Measurements from ENCODE around the gene MYO18A. TPM values are rescaled to one million over a fixed set of nuclear protein-coding genes. Genes with fewer than 3 reads are reported as not detected.
A peak's percentile ranks its signal among the peaks of the same experiment; 100 is the strongest.
"Not testable (repeated sequence)": the region's sequence is repeated elsewhere in the genome, so short reads cannot be mapped to it uniquely, and the experiment has no call there.

MYO18A gene
- total and polyA plus RNA-seq, 5 donors = 206 to 312 (median 251) TPM

DNA sequence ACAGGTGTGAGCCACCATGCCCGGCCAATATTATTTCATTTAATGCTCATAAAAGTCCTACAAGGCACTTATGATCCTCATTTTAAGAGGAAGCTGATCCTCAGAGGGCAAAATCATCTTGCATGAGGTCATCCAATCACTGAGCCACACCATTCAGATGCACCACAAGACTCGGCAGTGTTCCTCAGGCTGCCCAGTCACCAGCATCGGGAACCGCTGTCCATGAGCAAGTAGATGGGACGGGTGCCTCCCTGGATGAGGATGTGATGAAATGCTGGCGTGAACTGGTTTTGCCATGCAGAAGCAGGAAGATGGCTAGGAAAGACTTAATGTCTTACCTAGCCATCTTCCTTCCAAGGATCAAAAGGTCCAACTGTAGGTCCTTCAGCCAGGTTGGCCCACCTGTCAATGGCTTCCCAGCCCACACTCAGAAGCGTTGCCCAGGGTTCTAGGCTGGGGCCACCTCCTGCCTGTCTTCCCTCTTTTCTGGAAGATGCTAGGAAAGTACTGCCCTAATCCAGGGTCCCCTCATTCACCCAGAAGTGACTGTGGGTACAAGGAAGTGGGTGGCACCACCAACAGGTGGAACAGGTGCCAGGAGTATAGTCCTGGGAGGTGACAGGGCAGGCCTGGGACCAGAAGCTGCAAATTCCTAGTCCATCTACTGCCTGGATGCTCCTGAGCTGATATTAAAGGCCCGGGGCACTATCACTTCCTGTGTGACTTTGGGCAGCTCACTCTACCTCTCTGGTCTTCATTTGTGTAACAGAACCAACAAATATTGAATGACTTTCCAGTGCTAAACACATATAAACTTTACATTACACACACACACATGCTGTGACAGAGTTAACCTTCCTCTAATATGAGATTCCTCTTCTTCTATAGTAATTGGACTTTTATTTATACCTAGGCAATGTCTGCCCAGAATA lies 34.3 kb upstream of the MYO18A start:
- DNase-seq (peak in 1 of 3 donors; percentile 58), ATAC-seq (peak in 1 of 2 donors; percentile 39)
- H3K27me3 ChIP-seq (ENCODE audit: control insufficient read depth, insufficient read depth) = no peaks in the 10 kb centered on the region
- no peaks in the 10 kb centered on the region for H3K9me3 ChIP-seq (ENCODE audit: control insufficient read depth, low read length)
- H3K4me3 ChIP-seq (ENCODE audit: low read length) = no peak overlapping the region
- WGBS = 86% methylated on average over 8 of the region's 8 CpGs
- peaks cover 4% of the 10 kb centered on the region for H3K4me1 ChIP-seq (ENCODE audit: control insufficient read depth, insufficient read depth, low read length)
- intact Hi-C loops (cut with DNase I) = loop anchor here (5.0 kb wide), 2 partner anchors 62 to 67 kb away; no protein-coding TSS in a partner anchor
- H3K27ac ChIP-seq (ENCODE audit: low read length) = no peak overlapping the region

DNA sequence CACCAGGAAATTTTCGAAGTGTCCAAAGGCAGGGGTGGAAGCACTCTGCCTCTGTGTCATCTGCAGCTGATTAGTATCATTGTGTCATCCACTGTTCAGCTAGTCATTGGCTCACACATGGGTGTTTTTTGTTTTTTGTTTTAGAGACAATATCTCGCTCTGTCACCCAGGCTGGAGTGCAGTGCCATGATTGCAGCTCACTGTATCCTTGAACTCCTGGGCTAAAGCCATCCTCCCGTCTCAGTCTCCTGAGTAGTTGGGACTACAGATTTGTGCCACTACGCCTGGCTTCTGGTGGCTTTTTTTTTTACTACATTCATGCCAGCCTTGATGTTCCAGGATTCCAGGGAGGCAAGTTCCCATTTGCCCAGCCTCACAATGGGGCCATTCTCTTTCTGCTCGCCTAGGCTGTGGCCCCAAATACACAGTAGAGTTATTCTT lies 32.5 kb upstream of the MYO18A start:
- intact Hi-C loops (cut with DNase I) = loop anchor here in 2 of 4 donors (5.0 kb wide), 2 partner anchors 60 to 65 kb away; no protein-coding TSS in a partner anchor
- H3K27ac ChIP-seq (ENCODE audit: low read length) = no peak overlapping the region

DNA sequence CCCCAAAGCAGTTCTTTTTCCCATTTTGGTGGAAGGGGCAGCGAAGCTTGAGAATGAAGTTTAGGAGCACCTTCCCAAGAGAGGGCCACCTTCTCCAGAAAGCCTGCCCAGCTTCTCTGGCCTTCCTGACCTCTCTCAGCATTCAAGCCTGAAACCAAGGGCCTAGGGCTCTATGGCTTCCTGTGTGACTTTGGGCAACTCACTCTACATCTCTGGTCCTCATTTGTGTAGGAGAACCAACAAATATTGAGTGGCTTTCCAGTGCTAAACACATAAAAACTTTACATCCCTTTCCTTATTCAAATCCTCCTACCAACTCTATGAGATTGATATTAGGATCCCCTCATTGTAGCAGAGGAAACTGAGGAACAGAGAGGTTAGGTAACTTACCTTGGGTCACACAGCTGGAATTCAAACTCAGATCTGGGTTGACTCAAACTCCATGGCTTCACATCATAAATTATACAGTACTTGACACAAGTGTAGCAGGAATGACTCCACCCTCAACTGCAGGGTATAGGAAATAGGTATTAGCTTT lies 32.0 kb upstream of the MYO18A start:
- no peak for DNase-seq
- intact Hi-C loops (cut with DNase I) = loop anchor here in 2 of 4 donors (5.0 kb wide), 2 partner anchors 60 to 65 kb away; no protein-coding TSS in a partner anchor
- Histone ChIP-seq H3K4me3 (ENCODE audit: low read length) (no peak overlapping the region), H3K27ac (ENCODE audit: low read length) (no peak overlapping the region), H3K9me3 (ENCODE audit: control insufficient read depth, low read length) (no peaks in the 10 kb centered on the region), H3K27me3 (ENCODE audit: control insufficient read depth, insufficient read depth) (no peaks in the 10 kb centered on the region), H3K4me1 (ENCODE audit: control insufficient read depth, insufficient read depth, low read length) (peaks cover 4% of the 10 kb centered on the region)
- WGBS = 100% methylated on average over 1 of the region's 1 CpG
- ATAC-seq = no peak

More for the DNA sequence above, 32.5 kb upstream of the MYO18A start:
- ATAC-seq = no peak
- Histone ChIP-seq H3K4me3 (ENCODE audit: low read length) (no peak overlapping the region), H3K27me3 (ENCODE audit: control insufficient read depth, insufficient read depth) (no peaks in the 10 kb centered on the region), H3K9me3 (ENCODE audit: control insufficient read depth, low read length) (no peaks in the 10 kb centered on the region), H3K4me1 (ENCODE audit: control insufficient read depth, insufficient read depth, low read length) (peaks cover 4% of the 10 kb centered on the region)
- 70% methylated on average over 5 of the region's 5 CpGs for WGBS
- DNase-seq = no peak

DNA sequence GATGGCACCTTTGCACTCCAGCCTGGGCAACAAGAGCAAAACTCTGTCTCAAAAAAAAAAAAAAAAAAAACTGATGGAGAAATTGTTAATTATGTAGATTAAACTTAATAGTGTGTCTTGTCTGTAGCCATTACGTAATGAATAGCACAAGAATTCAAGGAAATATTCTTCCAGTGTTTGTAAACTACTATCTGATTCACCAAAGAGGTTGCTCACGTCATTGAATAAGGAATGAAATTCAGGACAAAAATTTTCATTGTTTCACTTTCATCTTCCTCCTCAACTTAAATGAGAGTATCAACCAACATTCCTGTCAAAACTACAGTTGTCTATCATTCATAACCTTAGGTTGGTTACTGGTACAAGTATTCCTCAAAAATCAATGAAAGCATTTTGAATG lies 30.7 kb upstream of the MYO18A start:
- peaks cover 4% of the 10 kb centered on the region for H3K4me1 ChIP-seq (ENCODE audit: control insufficient read depth, insufficient read depth, low read length)
- WGBS = 75% methylated on average over 2 of the region's 2 CpGs
- ATAC-seq = no peak
- no peak overlapping the region for H3K27ac ChIP-seq (ENCODE audit: low read length)
- no peak for DNase-seq
- no peaks in the 10 kb centered on the region for H3K9me3 ChIP-seq (ENCODE audit: control insufficient read depth, low read length)
- no peak overlapping the region for H3K4me3 ChIP-seq (ENCODE audit: low read length)
- intact Hi-C loops (cut with DNase I) = loop anchor here in 2 of 4 donors (5.0 kb wide), 2 partner anchors 59 to 64 kb away; no protein-coding TSS in a partner anchor
- no peaks in the 10 kb centered on the region for H3K27me3 ChIP-seq (ENCODE audit: control insufficient read depth, insufficient read depth)

DNA sequence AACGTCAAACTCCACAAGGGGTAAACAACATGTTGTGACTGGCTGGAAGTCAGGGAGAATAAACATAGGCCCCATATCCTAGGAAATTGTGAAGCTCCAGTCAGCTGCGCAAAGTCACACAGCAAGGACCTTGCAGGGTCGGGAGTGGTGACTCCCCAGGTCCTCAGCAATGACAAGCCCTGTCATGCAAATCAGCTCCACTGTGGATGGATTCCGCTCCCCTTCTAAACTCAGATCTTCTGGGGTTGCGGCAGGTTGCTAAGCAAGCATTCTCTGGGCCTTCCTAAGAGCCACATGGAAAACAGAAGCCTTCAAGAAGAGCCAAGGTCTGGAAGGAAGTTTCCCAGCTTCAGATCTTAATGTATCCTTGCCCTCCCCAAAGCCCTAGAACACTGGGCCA lies 28.9 kb upstream of the MYO18A start:
- H3K4me3 ChIP-seq (ENCODE audit: low read length) = no peak overlapping the region
- ATAC-seq = no peak

DNA sequence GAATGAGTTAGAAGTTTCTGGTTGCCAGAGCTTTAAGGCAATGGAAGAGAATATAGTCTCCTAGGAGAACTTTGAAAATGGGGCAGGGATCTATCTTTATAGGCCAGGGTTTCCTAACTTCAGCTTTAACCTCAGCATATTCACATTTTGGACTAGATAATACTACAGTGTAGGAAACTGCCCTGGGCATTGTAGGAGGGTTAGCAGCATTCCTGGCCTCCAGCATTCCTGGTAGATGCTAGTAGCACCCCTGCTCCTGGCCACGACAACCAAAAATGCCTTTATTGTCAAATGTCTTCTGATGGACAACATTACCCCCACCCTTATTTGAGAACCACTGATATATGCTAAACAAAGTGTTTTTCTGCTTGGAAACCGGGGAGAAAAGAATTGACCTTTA lies 27.8 kb upstream of the MYO18A start:
- H3K27me3 ChIP-seq (ENCODE audit: control insufficient read depth, insufficient read depth) = no peaks in the 10 kb centered on the region
- H3K4me3 ChIP-seq (ENCODE audit: low read length) = no peak overlapping the region
- H3K27ac ChIP-seq (ENCODE audit: low read length) = no peak overlapping the region
- intact Hi-C loops (cut with DNase I) = loop anchor here in 1 of 4 donors (10.0 kb wide), 1 partner anchor 243 kb away; no protein-coding TSS in a partner anchor
- no peaks in the 10 kb centered on the region for H3K9me3 ChIP-seq (ENCODE audit: control insufficient read depth, low read length)
- DNase-seq = no peak
- H3K4me1 ChIP-seq (ENCODE audit: control insufficient read depth, insufficient read depth, low read length) = peaks cover 9% of the 10 kb centered on the region
- ATAC-seq = no peak
- 83% methylated on average over 2 of the region's 2 CpGs for WGBS

More for the DNA sequence above, 28.9 kb upstream of the MYO18A start:
- no peak overlapping the region for H3K27ac ChIP-seq (ENCODE audit: low read length)
- no peak for DNase-seq
- H3K4me1 ChIP-seq (ENCODE audit: control insufficient read depth, insufficient read depth, low read length) = peaks cover 9% of the 10 kb centered on the region
- H3K27me3 ChIP-seq (ENCODE audit: control insufficient read depth, insufficient read depth) = no peaks in the 10 kb centered on the region
- WGBS = 90% methylated on average over 5 of the region's 5 CpGs
- H3K9me3 ChIP-seq (ENCODE audit: control insufficient read depth, low read length) = no peaks in the 10 kb centered on the region
- intact Hi-C loops (cut with DNase I) = loop anchor here in 1 of 4 donors (10.0 kb wide), 1 partner anchor 244 kb away; no protein-coding TSS in a partner anchor

DNA sequence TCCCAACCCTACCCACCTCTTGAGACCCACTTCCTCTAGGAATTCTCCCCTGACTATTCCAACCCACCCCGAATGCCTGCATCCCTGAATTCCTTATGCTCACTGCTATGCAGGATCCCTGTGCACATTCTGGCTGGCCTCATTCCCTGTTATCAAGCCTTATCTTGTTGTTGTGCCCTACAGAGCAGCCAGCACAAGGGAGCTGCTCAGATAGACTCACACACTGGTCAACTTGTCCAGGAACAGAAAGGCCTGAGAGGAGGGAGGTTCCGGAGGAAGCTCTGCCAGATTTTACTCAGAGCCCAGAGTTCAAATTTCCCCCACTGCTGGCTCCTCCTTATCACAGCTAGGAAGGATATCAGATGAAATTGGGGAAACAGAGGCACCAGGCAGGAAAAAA lies 24.8 kb upstream of the MYO18A start:
- H3K4me3 ChIP-seq (ENCODE audit: low read length) = no peak overlapping the region
- peak; percentile 94 for ATAC-seq
- H3K27ac ChIP-seq (ENCODE audit: low read length) = peak overlapping the region; percentile 30
- no peaks in the 10 kb centered on the region for H3K27me3 ChIP-seq (ENCODE audit: control insufficient read depth, insufficient read depth)
- WGBS = 38% methylated on average over 2 of the region's 2 CpGs
- H3K4me1 ChIP-seq (ENCODE audit: control insufficient read depth, insufficient read depth, low read length) = peaks cover 8% of the 10 kb centered on the region
- H3K9me3 ChIP-seq (ENCODE audit: control insufficient read depth, low read length) = no peaks in the 10 kb centered on the region
- peak in 1 of 3 donors; percentile 60 for DNase-seq
- intact Hi-C loops (cut with DNase I) = loop anchor here in 1 of 4 donors (10.0 kb wide), 1 partner anchor 240 kb away; no protein-coding TSS in a partner anchor

DNA sequence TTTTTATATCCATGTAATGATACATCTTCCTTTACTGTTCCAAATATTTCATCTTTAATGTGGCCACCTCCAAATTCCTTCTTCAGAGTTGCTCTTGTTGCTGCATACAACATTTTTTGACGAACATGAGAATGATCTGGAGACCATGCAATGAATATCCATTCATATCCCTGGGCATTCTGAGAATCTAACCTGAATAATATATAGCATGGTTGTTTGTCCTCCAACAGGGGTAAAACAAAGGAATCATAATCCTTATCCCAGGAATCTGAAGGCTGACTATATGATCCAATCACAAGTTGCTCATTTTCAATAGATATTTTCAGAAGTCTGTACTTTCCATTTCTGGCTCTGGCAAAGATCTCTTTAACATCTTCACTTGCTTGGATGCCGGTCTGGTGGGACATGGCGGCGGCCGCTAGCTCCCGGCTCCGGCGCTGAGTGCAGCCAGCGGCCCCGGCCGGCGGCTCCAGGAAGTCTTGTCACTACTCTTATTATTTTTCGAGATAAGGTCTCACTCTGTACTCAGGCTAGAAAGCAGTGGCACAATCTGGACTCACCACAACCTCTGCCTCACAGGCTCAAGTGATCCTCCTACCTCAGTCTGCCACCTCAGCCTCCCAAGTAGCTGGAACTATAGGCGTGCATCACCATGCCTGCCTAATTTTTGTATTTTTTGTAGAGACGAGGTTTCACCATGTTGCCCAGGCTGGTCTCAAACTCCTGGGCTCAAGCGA lies 24.0 kb upstream of the MYO18A start:
- DNase-seq (peak; percentile 25 to 79 (median 76)), ATAC-seq (peak; percentile 88 to 94)
- not testable (repeated sequence) for H3K27me3 ChIP-seq (ENCODE audit: control insufficient read depth, insufficient read depth); H3K4me3 ChIP-seq (ENCODE audit: low read length); H3K9me3 ChIP-seq (ENCODE audit: control insufficient read depth, low read length); H3K4me1 ChIP-seq (ENCODE audit: control insufficient read depth, insufficient read depth, low read length)
- peak overlapping the region; percentile 45 for H3K27ac ChIP-seq (ENCODE audit: low read length)
- intact Hi-C loops (cut with DNase I) = loop anchor here in 1 of 4 donors (10.0 kb wide), 1 partner anchor 239 kb away; no protein-coding TSS in a partner anchor
- WGBS = 31% methylated on average over 16 of the region's 16 CpGs

DNA sequence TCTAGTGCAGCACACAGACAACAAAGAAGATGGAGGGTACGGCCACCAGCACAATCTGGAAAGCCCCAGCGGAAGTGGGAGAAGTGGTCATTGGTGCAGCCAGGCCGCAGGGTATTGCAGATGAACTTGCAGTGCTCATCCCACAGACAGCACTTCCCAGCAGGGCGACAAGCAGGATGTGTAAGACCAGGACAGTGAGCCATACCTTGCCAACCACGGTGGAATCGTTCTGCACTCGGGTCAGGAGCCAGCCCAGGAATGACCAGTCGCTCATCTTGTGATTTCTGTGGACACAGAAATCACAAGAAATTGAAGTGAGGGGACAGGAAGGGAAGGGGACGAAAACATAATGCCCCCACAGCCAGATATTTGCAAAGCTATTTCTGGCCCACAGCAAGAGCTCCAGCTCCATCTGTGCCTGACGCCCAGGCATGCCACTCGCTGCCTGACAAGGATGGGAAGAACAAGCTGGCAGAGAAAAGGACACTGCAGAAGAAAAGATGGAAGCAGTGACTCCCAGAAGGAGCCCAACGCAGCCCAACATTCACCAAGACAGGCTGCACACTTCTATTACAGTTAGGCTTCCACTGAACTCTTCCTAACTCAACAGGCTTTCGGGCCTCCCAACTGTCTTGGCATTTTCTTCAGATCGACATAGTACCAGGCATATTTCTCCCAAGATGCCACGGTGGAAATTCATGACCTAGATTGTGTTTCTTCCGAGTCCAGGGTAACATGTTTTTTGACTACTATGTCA lies 17.5 kb upstream of the MYO18A start:
- 84% methylated on average over 16 of the region's 16 CpGs for WGBS
- no peak overlapping the region for H3K4me3 ChIP-seq (ENCODE audit: low read length)
- DNase-seq (no peak), ATAC-seq (peak in 1 of 2 donors; percentile 31)
- intact Hi-C loops (cut with DNase I) = no loop called here
- H3K27ac ChIP-seq (ENCODE audit: low read length) = no peak overlapping the region
- no peaks in the 10 kb centered on the region for H3K4me1 ChIP-seq (ENCODE audit: control insufficient read depth, insufficient read depth, low read length)
- H3K27me3 ChIP-seq (ENCODE audit: control insufficient read depth, insufficient read depth) = no peaks in the 10 kb centered on the region
- no peaks in the 10 kb centered on the region for H3K9me3 ChIP-seq (ENCODE audit: control insufficient read depth, low read length)

Data from right cardiac atrium (tissue), 5 donors.